GM23338 (cell line): Measurements from ENCODE around the gene ZFHX3. TPM values are rescaled to one million over a fixed set of nuclear protein-coding genes. Genes with fewer than 3 reads are reported as not detected.

Experiments used
- ATAC-seq: fragments of 200-7000 bp; cut with Tn5 transposase; 3 replicates; pipeline ENCODE4 v1.9.1; 2020
- DNase-seq: peaks from one replicate; pipeline ENCODE4 v3.0.0-alpha.2; 2015; ENCODE audit warnings: low spot score
- H2AFZ ChIP-seq: fragments of 200-600 bp; sonication (generic); 2 replicates; pipeline ENCODE4 v1.8.0; 2016; ENCODE audit warnings: antibody characterized with exemption, mild to moderate bottlenecking, moderate library complexity
- H3F3A ChIP-seq: fragments of 200-600 bp; sonication (generic); replicated peaks from 2 replicates; pipeline ENCODE4 v1.8.0; 2017; ENCODE audit warnings: antibody characterized with exemption, mixed run types, low read depth
- H3K27ac ChIP-seq: fragments of 200-600 bp; sonication (generic); 2 replicates; pipeline ENCODE4 v1.6.1; 2016; ENCODE audit warnings: low read depth
- H3K27me3 ChIP-seq: fragments of 200-600 bp; sonication (generic); 2 replicates; pipeline ENCODE4 v1.8.0; 2016; ENCODE audit warnings: mild to moderate bottlenecking, mixed run types, moderate library complexity; ENCODE audit not compliant: insufficient read depth
- H3K36me3 ChIP-seq: fragments of 200-600 bp; sonication (generic); 2 replicates; pipeline ENCODE4 v1.8.0; 2016; ENCODE audit warnings: mild to moderate bottlenecking; ENCODE audit not compliant: insufficient read depth
- H3K4me1 ChIP-seq: fragments of 200-600 bp; sonication (generic); 2 replicates; pipeline ENCODE4 v1.8.0; 2016; ENCODE audit warnings: mild to moderate bottlenecking, moderate library complexity; ENCODE audit not compliant: insufficient read depth
- H3K4me2 ChIP-seq: fragments of 200-600 bp; sonication (generic); 2 replicates; pipeline ENCODE4 v1.7.1; 2017; ENCODE audit warnings: mixed run types
- H3K4me3 ChIP-seq: fragments of 200-600 bp; sonication (generic); 2 replicates; pipeline ENCODE4 v1.6.1; 2016; ENCODE audit warnings: mixed run types
- H3K79me2 ChIP-seq: fragments of 200-600 bp; sonication (generic); replicated peaks from 2 replicates; pipeline ENCODE4 v1.8.0; 2017; ENCODE audit warnings: mild to moderate bottlenecking; ENCODE audit not compliant: insufficient read depth
- H3K9me2 ChIP-seq: fragments of 200-600 bp; sonication (generic); 2 replicates; pipeline ENCODE4 v1.8.0; 2017; ENCODE audit not compliant: insufficient read depth
- H4K20me1 ChIP-seq: fragments of 200-600 bp; sonication (generic); replicated peaks from 2 replicates; pipeline ENCODE4 v1.8.0; 2017; ENCODE audit warnings: mild to moderate bottlenecking; ENCODE audit not compliant: insufficient read depth
- H3K27ac Mint-ChIP-seq: 2 replicates; pipeline ENCODE4 v1.8.0; 2020; ENCODE audit warnings: inconsistent platforms, mild to moderate bottlenecking, moderate library complexity, mixed read lengths
- H3K27me3 Mint-ChIP-seq: 3 replicates; pipeline ENCODE4 v1.8.0; 2022; ENCODE audit warnings: low read depth, mild to moderate bottlenecking, moderate library complexity, mixed read lengths, inconsistent platforms; ENCODE audit not compliant: insufficient read depth, poor library complexity
- H3K36me3 Mint-ChIP-seq: 3 replicates; pipeline ENCODE4 v1.8.0; 2021; ENCODE audit warnings: low read depth, mild to moderate bottlenecking, inconsistent platforms, moderate library complexity, mixed read lengths
- H3K4me1 Mint-ChIP-seq: 3 replicates; pipeline ENCODE4 v1.8.0; 2020; ENCODE audit warnings: mild to moderate bottlenecking, inconsistent platforms, mixed read lengths
- H3K4me3 Mint-ChIP-seq: 3 replicates; pipeline ENCODE4 v1.8.0; 2021; ENCODE audit warnings: moderate library complexity, mild to moderate bottlenecking, inconsistent platforms, mixed read lengths
- H3K9me3 Mint-ChIP-seq: 3 replicates; pipeline ENCODE4 v1.8.0; 2020; ENCODE audit warnings: moderate library complexity, mild to moderate bottlenecking, inconsistent platforms, mixed read lengths
- CTCF ChIP-seq, 2 experiments: fragments of 200-600 bp in 1 of 2; sonication (generic) in 1 of 2; conservative IDR thresholded peaks; 2 replicates each; pipeline versions ENCODE4 v1.5.1 to v1.6.1; 2016 to 2017; ENCODE audit warnings: antibody characterized with exemption in 2 of 2, low read depth in 2 of 2, mild to moderate bottlenecking in 2 of 2, moderate library complexity in 1 of 2
- ETS1 ChIP-seq: IDR thresholded peaks from 2 replicates; pipeline ENCODE4 v1.6.1; 2016; ENCODE audit warnings: antibody characterized with exemption
- EZH2 ChIP-seq: fragments of 200-600 bp; sonication (generic); IDR thresholded peaks from one replicate; pipeline ENCODE4 v1.8.0; 2017; ENCODE audit warnings: antibody characterized with exemption, mild to moderate bottlenecking, low read depth; ENCODE audit not compliant: unreplicated experiment
- EZH2phosphoT487 ChIP-seq: fragments of 200-600 bp; sonication (generic); IDR thresholded peaks from one replicate; pipeline ENCODE4 v1.8.1; 2018; ENCODE audit warnings: antibody characterized with exemption; ENCODE audit not compliant: unreplicated experiment
- JUNB ChIP-seq: IDR thresholded peaks from one replicate; pipeline ENCODE4 v1.6.1; 2016; ENCODE audit warnings: antibody characterized with exemption; ENCODE audit not compliant: unreplicated experiment
- REST ChIP-seq: IDR thresholded peaks from one replicate; pipeline ENCODE4 v1.6.1; 2018; ENCODE audit warnings: antibody characterized with exemption; ENCODE audit not compliant: unreplicated experiment
- STAT1 ChIP-seq: IDR thresholded peaks from one replicate; pipeline ENCODE4 v1.6.1; 2016; ENCODE audit warnings: antibody characterized with exemption; ENCODE audit not compliant: unreplicated experiment
- ZNF114 ChIP-seq: fragments of 250-450 bp; sonication (Bioruptor Pico); IDR thresholded peaks from 2 replicates; pipeline ENCODE4 v1.5.0; 2020; ENCODE audit warnings: mild to moderate bottlenecking, moderate library complexity
- ZNF462 ChIP-seq: fragments of 250-450 bp; sonication (Bioruptor Pico); IDR thresholded peaks from 2 replicates; pipeline ENCODE4 v1.5.0; 2020; ENCODE audit warnings: mild to moderate bottlenecking, moderate library complexity
- polyA plus RNA-seq: library from polyadenylated mRNA; unstranded; fragments of >200 nt; fragmentation: Nextera tagmentation; extraction: Ambion mirVana; gene quantifications from 2 replicates; pipeline ENCODE4 v1.2.1, GENCODE V29; 2016
- total RNA-seq: library from RNA; depleted of rRNA; stranded (reverse); fragments of >200 nt; shearing (Covaris generic); gene quantifications from 2 replicates; pipeline ENCODE4 v1.2.3, GENCODE V29; 2014

Gene ZFHX3
- total and polyA plus RNA-seq, 2 experiments from 2014 or later: 1.0 to 1.5 TPM

GRCh38 chr16:72974142-72974769 is 73.7 kb downstream of the ZFHX3 start (continued):
- TF ChIP-seq STAT1 (no peak), ZNF462 (CRISPR knock-in tag) (no peak)

GRCh38 chr16:72972878-72973571 is 74.9 kb downstream of the ZFHX3 start:
- Histone ChIP-seq H3K4me2 (no peak overlapping the region), H3K4me3 (no peak overlapping the region)
- H3K27ac Mint-ChIP-seq: no peak overlapping the region
- TF ChIP-seq STAT1 (no peak), JUNB (no peak), ETS1 (no peak), ZNF114 (CRISPR knock-in tag) (no peak), CTCF (conservative IDR thresholded peaks at IDR 0.05; ENCODE audit: low read depth in 2 of 2) (no peak), EZH2phosphoT487 (no peak), EZH2 (no peak), REST (no peak)

More at GRCh38 chr16:72972878-72973571, 74.9 kb downstream of the ZFHX3 start:
- Histone ChIP-seq H3K36me3 (no peaks in the 10 kb centered on the region), H3K4me1 (no peaks in the 10 kb centered on the region), H3K79me2 (no peaks in the 10 kb centered on the region), H3F3A (no peaks in the 10 kb centered on the region), H4K20me1 (no peaks in the 10 kb centered on the region), H3K9me2 (peaks cover 11% of the 10 kb centered on the region; the same call in 1 of the 2 replicates), H2AFZ (no peak overlapping the region), H3K27ac (no peak overlapping the region), H3K27me3 (no peaks in the 10 kb centered on the region)
- Mint-ChIP-seq H3K27me3 (peaks cover 5% of the 10 kb centered on the region), H3K4me1 (peaks cover 2% of the 10 kb centered on the region; the same call in 1 of the 3 replicates), H3K9me3 (no peaks in the 10 kb centered on the region; the same call in 2 of the 3 replicates), H3K36me3 (no peaks in the 10 kb centered on the region), H3K4me3 (no peak overlapping the region)
- no peak for ATAC-seq
- DNase-seq: no peak
